WERI-Rb-1 (cell line): Measurements from ENCODE around the gene CD81.

Experiments
- DNase-seq: peaks from one replicate; pipeline ENCODE4 v3.0.0-alpha.2; 2020
- H3K27ac ChIP-seq: fragments of 250-450 bp; sonication (Bioruptor Pico); 2 replicates; pipeline ENCODE4 v1.5.1; 2020; ENCODE audit warnings: mild to moderate bottlenecking, moderate library complexity
- H3K27me3 ChIP-seq: fragments of 250-450 bp; sonication (Bioruptor Pico); 2 replicates; pipeline ENCODE4 v1.5.1; 2021; ENCODE audit warnings: mild to moderate bottlenecking, low read depth, moderate library complexity; ENCODE audit not compliant: insufficient read depth, severe bottlenecking
- H3K36me3 ChIP-seq: fragments of 250-450 bp; sonication (Bioruptor Pico); 2 replicates; pipeline ENCODE4 v1.5.1; 2020; ENCODE audit warnings: mild to moderate bottlenecking, moderate library complexity
- H3K4me3 ChIP-seq: 2 replicates; pipeline ENCODE4 v1.5.1; 2011; ENCODE audit warnings: low read depth, mild to moderate bottlenecking, control low read depth, low read length
- H3K9me3 ChIP-seq: fragments of 250-450 bp; sonication (Bioruptor Pico); 2 replicates; pipeline ENCODE4 v1.5.1; 2021; ENCODE audit warnings: mild to moderate bottlenecking, moderate library complexity; ENCODE audit not compliant: severe bottlenecking
- CTCF ChIP-seq: IDR thresholded peaks from 2 replicates; pipeline ENCODE4 v1.5.1; 2011; ENCODE audit warnings: low read depth, mild to moderate bottlenecking, control low read depth, inconsistent platforms, low read length

The CD81 gene

GRCh38 chr11:2431395-2431794 is 54.3 kb downstream of the CD81 start:
- DNase-seq = no peak
- no peaks in the 10 kb centered on the region for H3K36me3 ChIP-seq
- H3K4me3 ChIP-seq = no peak overlapping the region
- peaks cover 30% of the 10 kb centered on the region for H3K27me3 ChIP-seq
- H3K9me3 ChIP-seq = no peaks in the 10 kb centered on the region
- no peak overlapping the region for H3K27ac ChIP-seq
- TF ChIP-seq CTCF = no peak

- DNase-seq = no peak
- peaks cover 30% of the 10 kb centered on the region for H3K27me3 ChIP-seq
- H3K9me3 ChIP-seq = no peaks in the 10 kb centered on the region
- no peak overlapping the region for H3K4me3 ChIP-seq
- H3K27ac ChIP-seq = no peak overlapping the region
- H3K36me3 ChIP-seq = no peaks in the 10 kb centered on the region
- TF ChIP-seq CTCF = no peak
Measured at GRCh38 chr11:2432171-2432621, 55.1 kb downstream of the CD81 start.

- no peak for DNase-seq
- no peak overlapping the region for H3K4me3 ChIP-seq
- no peak for TF ChIP-seq CTCF
- H3K9me3 ChIP-seq = no peaks in the 10 kb centered on the region
- peaks cover 30% of the 10 kb centered on the region for H3K27me3 ChIP-seq
- H3K27ac ChIP-seq = no peak overlapping the region
- H3K36me3 ChIP-seq = no peaks in the 10 kb centered on the region
Measured at GRCh38 chr11:2432628-2433071, 55.5 kb downstream of the CD81 start.

- DNase-seq = no peak
- Histone ChIP-seq H3K9me3 (no peaks in the 10 kb centered on the region), H3K27me3 (peaks cover 32% of the 10 kb centered on the region), H3K27ac (no peak overlapping the region), H3K4me3 (no peak overlapping the region), H3K36me3 (no peaks in the 10 kb centered on the region)
- no peak for TF ChIP-seq CTCF
Measured at GRCh38 chr11:2433106-2433925, 56.2 kb downstream of the CD81 start.

- H3K27ac ChIP-seq = no peak overlapping the region
- H3K4me3 ChIP-seq = no peak overlapping the region
- no peak for TF ChIP-seq CTCF
- no peaks in the 10 kb centered on the region for H3K36me3 ChIP-seq
- peaks cover 39% of the 10 kb centered on the region for H3K27me3 ChIP-seq
- no peak for DNase-seq
- H3K9me3 ChIP-seq = no peaks in the 10 kb centered on the region
Measured at GRCh38 chr11:2434008-2434407, 56.9 kb downstream of the CD81 start.
